ENCODE measurements around the gene B4GALNT1. TPM values are rescaled to one million over a fixed set of nuclear protein-coding genes. Genes with fewer than 3 reads are reported as not detected.

B4GALNT1 gene
- total and polyA plus RNA-seq, 9 of the 15 experiments (the other 6 are each of a cell fraction or from before 2014, with no cell fraction given) = 1.0 to 32.2 (median 9.8) TPM

- TF ChIP-seq REST (IDR thresholded peaks at IDR 0.05; ENCODE audit: borderline replicate concordance) (peak; percentile 72), REST (CRISPR knock-in tag; IDR thresholded peaks at IDR 0.05; ENCODE audit: low read depth) (no peak), ZKSCAN8 (CRISPR knock-in tag; IDR thresholded peaks at IDR 0.05) (no peak), TARDBP (IDR thresholded peaks at IDR 0.05) (no peak), RAD21 (CRISPR knock-in tag; conservative IDR thresholded peaks at IDR 0.05 in 1 of 2, IDR thresholded peaks at IDR 0.05 in 1 of 2) (peak; percentile 66 to 77), ZBTB49 (CRISPR knock-in tag; IDR thresholded peaks at IDR 0.05; ENCODE audit: borderline replicate concordance) (no peak), CUX1 (CRISPR knock-in tag; IDR thresholded peaks at IDR 0.05) (no peak), NR3C1 (CRISPR knock-in tag; IDR thresholded peaks at IDR 0.05) (no peak), CCNT2 (IDR thresholded peaks at IDR 0.05; ENCODE audit: borderline replicate concordance, extremely low read depth, insufficient read length, low read depth, low read length) (peak; percentile 79), ZNF830 (CRISPR knock-in tag; IDR thresholded peaks at IDR 0.05) (no peak), PHB2 (IDR thresholded peaks at IDR 0.05; ENCODE audit: low read depth) (no peak)
These were observed at the start of gene B4GALNT1 (continued) for GRCh38 chr12:57632958-57633840.
